HG03175 (cell line): ENCODE data around the gene PRPF31.

ENCODE experiments used
- ATAC-seq: cut with Tn5 transposase; IDR thresholded peaks from one replicate; pipeline ENCODE4 v1.9.1; 2021; ENCODE audit warnings: mild to moderate bottlenecking, moderate library complexity; ENCODE audit not compliant: unreplicated experiment

The PRPF31 gene

DNA sequence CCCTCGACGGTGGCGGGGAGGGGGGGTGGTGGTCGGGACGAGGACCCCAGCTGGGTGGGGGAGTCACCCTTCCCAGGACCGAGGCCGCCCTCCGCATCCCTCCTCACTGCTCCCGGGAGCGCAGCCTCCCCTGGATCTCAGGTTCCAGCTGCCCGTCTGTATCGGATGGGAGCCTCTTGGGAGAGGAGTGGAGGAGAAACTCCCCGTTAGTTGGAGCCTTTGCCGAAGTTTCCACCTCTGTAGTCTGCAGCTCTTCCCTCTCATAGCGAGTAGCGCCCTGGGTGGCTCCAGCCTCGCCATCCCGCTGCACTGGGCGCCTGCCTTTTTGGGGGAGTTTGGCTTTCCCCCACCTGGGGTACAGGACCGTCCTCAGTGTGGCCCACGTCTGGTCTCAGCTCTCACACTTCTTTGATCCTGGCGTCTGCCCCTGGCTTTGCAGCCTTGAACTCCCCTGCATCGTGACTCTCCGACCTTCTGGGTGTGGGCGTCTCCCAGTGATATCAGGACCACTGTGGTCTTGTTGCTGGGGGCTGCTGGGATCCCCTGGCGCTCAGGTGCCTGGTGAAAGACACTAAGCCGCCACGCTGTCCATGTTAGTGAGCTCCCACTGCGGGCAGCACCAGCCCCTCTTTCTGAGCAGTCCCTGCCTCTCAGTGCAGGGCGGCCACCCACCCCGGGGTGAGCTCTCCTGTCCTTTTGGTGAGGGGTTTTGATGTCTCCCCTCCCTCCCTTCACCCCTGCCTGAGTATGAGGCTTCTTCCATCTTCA is 23.1 kb downstream of the PRPF31 start:
- no peak for ATAC-seq

DNA sequence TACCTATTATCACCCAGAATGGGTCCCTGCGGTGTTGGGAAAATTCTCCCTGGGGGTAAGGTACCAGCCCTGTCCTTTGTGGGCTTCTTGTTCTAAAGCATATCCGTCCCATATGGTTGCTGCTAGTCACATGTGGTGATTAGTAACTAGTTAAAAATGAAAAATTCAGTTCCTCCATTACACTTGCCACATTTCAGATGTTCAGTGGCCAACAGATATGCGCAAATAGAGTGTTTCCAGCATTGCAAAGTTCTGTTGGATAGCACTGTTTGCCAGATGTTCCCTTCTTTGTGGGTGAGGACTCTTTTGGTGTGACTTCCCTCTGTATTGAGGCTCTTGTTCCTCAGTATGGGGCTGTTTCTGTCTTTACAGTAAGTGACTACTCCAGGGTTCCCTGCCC is 25.8 kb downstream of the PRPF31 start:
- ATAC-seq, result no peak

DNA sequence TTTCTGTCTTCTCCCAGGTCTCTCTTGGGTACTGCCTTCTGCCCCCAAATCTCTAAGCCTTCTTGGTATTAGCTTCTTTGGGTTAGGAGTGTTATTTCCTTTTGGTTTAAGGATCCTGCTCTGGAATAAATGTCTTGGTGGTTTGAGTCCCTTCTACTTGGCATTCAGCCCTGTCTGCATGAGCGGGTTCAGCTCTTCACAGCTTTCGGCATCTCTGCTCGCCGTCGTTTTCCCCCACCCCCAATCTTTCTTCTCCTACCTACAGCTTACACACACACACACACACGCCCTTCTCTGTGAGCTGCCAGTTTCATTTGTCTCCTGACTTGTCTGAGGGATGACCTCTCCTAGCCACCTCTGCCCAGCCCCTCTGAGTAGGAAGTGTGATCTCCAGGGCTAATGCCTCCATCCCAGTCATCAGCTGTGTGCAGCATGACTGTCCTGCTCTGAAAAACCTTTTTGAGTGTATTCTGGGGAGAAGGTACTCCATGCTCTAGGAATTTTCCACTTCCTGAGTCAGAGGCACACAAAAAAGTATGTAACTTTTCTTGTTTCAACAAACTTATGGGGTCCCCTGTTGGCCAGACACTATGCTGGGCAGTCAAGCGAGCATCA is 26.7 kb downstream of the PRPF31 start:
- no peak for ATAC-seq

DNA sequence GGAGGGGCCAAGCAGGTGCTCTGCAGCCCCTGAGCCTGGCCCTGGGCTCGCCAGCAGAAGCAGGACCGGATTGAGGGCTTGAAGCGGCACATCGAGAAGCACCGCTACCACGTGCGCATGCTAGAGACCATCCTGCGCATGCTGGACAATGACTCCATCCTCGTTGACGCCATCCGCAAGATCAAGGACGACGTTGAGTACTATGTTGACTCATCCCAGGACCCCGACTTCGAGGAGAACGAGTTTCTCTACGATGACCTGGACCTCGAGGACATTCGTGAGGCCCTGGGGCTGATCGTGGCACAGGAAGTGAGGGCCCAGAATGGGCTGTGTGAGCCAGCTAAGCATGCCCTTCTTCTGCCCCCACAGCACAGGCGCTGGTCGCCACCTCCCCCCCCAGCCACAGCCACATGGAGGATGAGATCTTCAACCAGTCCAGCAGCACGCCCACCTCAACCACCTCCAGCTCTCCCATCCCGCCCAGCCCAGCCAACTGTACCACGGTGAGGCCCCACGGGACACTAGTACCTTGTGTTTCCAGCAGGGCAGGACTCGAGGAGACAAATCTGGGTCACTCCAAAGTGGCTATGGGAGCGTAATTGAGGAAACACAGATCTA is 30.1 kb downstream of the PRPF31 start:
- no peak for ATAC-seq

DNA sequence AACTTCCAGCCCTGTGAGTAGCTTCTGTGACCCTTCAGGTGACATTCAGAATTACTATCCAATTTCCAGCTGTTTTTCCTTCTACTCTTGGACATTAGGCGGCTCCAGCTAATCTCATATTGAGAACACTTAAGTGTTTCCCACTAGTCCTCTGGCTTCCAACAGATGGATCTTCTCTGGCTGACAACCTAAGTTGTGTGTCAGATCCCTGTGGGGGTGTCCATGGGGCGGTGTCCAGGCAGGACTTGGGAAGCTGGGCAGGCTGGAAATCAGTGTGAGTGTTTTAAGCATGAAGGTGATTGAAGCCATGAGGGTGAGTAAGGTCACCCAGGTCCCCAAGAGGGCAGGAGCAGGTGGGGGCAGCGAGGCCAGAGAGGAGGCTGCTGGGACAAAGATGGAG is 32.1 kb downstream of the PRPF31 start:
- no peak for ATAC-seq

DNA sequence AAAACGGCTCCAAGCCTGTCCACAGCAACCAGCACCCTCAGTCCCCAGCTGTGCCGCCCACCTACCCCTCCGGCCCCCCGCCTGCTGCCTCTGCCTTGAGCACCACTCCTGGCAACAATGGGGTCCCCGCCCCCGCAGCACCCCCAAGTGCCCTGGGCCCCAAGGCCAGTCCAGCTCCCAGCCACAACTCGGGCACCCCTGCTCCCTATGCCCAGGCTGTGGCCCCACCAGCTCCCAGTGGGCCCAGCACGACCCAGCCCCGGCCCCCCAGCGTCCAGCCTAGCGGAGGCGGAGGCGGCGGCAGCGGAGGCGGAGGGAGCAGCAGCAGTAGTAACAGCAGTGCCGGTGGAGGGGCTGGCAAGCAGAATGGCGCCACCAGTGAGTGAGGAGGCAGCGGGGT is 32.6 kb downstream of the PRPF31 start:
- ATAC-seq, result no peak

DNA sequence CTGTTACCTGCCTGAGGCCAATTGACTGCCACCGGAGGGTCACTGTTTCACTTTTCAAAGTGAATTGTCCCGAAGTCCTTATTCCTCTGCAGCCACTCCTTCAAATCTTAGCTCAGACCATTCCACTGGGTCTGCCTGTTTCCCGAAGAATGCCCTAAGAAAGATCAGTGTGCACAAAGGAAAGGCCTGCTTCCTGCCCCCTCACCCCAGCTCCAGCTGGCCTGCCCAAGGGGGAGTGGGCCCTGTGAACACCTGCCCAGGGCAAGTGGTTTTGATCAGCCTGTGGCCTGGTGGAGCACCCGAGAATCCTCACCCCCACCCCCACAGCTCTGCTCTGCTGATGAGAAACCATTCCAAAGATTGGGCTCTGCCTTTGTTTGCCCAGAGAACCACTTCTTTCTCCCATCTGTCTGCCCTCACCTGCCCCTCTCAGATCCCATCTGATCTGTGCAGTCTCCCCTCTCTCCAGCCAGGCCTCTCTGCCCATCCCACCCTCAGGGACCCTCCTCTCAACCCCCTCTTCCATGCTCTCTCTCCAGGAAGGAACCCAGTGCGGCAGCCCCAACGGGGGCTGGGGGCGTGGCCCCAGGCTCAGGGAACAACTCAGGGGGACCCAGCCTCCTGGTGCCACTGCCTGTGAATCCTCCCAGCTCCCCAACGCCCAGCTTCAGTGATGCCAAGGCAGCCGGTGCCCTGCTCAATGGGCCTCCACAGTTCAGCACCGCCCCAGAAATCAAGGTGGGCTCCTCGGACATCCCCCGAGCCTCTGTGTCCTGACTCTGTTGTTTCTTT is 33.7 kb downstream of the PRPF31 start:
- no peak for ATAC-seq

DNA sequence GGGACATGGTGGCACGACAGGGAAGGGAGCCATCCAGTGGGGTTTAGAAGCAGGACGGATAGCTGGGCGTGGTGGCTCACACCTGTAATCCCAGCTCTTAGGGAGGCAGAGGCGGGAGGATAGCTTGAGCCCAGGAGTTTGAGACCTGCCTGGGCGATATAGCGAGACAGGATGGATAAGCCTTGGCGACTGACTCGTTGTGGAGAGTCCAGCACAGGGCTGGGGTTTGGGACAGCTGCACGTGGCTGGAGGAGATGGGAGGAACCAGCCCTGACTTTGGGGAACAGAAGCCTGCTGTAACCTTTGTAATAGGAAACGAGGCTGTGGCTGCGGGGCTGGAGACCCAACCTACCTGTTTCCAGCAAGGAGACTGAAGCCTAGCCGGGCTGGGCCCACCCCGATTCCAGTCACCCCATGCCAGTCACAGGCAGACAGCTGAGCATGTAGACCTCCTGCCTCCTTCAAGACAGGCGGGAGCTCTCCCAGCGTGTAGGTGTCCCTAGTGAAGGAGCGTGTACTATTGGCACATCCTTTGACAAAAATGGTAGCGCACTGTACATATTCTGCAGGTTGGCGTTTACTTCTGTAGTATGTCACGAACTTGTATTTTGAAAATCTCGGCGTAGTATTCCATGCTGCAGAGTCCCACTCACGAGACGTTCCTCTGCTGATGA is 35.9 kb downstream of the PRPF31 start:
- no peak for ATAC-seq

DNA sequence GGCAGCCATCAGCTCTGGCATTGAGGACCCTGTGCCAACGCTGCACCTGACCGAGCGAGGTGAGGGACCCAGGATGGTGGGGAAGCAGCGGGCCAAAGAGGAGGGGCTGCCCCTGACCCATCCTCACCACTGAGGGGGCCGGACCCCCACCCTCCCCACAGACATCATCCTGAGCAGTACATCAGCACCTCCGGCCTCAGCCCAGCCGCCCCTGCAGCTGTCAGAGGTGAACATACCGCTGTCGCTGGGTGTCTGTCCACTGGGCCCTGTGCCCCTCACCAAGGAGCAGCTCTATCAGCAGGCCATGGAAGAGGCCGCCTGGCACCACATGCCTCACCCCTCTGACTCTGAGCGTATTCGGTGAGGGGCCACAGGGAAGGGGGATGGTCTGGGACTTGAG is 36.7 kb downstream of the PRPF31 start:
- ATAC-seq, result no peak

DNA sequence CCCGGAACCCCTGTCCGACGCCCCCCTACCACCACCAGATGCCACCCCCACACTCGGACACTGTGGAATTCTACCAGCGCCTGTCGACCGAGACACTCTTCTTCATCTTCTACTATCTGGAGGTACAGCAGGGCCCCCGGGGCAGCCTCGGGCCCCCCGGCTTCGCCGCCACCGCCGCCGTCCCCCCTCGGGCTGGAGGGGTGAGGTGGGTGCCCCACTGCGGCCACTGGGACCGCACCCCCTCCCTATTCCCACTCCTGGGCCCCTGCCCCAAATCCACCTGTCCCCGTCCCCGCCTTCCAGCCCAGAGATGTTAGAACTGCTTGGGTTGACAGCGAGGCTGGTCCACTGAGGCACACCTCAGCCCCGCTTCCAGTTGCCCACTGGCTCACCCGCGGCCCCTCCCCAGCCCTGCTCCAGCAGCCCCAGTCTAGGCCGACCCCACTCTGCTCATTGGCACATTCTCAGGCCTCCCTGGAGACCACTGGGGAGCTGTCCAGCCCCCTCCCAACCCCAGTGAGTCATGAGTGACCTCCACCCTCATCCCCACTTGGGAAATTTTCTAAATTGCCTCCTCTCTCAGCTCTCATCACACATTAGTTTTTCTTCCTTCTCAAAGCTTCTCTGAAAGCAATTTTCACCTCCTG is 37.4 kb downstream of the PRPF31 start:
- no peak for ATAC-seq

DNA sequence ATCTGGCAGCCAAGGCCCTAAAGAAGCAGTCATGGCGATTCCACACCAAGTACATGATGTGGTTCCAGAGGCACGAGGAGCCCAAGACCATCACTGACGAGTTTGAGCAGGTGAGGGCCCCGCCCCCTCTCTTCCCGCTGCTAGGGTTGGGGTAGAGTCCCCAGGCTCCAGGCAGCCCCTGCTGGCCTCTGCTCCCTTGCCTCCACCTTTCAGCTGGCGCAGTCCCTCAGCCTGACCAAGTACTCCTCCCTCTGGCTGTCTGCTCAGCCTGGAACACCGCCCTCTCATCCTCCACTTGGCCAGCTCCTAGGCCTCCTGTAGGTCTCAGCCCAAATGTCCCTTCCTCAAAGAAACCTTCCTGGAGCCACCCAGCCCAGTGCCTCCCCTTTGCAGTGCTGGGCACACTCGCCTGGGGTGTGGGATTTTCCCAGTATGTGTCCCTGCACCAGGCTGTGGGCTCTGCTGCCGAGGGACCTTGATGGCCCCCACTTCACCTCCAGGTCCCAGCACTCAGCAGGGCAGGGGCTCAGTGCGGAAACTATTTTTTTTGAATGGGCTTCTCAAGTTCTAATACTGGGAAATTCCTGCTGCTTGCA is 38.3 kb downstream of the PRPF31 start:
- ATAC-seq, result no peak

DNA sequence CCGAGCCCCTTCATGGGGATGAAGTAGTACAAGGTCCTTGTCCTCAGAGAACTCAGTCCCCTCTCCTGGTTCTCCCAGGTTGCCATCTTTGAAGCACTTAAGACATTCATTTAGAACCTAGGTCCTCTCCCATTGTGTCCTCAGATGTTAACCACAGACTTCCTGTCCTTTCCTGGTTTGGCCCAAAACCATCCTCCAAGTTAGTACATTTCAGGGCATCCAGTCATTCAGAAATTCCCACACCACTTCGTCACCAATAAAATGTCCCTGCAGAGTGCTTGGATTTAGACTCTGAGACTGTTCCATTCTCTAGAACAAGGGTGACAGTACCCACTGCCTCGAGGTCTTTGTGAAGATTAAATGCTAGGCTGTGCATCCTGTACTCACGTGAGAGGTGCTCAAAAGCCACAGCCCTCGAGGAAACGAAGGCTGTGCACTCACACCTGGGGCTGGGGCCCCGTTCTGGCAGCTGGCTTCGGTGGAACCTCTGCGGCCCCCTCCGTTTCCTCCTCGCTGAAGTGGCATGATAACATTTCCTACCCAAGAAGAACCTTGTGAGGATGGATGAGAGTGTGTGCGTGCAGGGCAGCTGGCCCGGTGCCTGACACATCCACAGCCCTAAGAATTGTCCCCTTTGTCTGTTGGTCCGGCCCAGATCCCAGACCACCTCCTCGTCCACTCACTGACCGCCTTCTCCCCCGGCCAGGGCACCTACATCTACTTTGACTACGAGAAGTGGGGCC is 39.2 kb downstream of the PRPF31 start:
- ATAC-seq, result no peak

DNA sequence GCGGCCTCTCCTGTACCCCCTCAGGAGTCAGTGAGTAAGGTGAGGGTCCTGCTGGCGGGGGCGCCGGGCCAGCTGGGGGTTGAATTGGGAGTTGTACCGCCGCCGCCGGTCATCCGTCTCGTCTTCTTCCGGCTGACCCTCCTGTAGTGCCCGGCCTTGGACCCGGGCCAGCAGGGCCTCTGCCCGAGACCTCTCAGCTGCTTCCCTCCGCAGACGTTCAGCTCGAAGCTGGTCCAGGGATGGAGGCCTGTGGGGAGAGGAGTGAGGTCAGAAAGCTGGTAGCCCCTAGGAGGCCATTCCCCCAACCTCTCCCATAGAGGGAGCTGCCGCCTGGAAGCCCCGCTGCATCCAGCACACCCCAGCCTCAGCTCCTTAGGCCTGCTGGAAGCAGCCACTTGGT is 40.1 kb downstream of the PRPF31 start:
- ATAC-seq, result no peak

DNA sequence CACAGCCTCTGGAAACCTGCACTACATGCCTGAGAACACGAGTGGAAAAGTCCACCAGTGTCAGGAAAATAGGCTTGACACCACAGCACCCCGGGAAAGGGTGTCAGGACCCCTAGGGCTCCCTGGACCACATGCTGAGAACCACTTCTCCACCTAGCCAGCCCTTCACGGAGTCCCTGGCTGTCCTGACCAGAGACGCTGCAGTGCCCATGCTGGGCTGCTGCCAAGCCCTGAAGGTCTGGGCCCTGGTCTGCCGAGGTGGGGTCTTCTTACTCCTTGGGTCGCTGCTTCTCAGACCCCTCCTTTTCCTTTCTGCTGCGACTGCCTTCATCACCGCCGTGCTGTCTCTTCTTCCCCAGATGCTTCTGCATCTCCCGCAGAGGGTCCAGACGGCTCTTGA is 40.9 kb downstream of the PRPF31 start:
- ATAC-seq, result no peak

DNA sequence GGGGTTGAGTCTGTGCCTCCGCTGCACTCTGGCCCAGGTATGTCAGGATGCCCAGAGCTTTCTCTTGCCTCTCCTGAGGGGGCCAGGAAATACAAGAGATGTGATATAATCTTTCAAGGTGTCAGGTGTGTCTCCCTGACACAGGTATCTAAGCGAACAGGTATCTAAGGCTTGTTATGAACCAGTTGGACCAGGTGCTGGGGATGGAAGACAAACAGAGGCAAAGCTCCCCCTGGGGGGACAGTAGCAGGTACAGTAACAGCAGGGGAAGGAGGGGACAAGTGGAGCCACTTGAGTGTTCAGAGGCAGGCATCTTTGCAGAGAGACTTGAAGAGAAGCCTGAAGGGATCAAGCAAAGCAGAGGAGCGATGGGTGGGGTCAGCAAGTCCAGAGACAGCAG is 41.4 kb downstream of the PRPF31 start:
- ATAC-seq, result no peak

DNA sequence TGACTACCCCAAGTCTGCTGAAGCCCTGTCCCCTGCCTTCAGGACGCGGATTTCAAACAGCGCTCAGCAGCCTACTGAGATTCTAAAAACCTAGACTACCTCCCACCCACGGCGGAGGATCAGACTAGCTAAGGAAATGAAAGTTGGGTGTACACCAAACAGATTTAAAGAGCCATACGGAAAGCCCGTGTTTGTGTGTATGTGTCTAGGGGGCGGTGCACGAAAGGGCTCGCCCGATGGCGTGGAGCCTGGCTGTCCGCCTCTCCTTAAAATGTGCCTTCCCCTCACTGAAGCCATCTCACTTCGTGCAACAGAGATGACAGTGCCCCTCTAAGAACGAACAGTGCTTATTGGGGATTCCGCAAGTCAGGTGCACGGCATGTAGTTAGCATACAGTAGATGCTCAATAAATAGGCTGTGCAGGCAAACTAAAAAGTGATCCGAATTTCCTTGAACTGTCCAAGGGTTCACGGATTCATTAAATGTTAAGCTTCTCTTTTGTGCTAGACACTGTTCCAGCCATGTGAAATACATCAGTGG is 43.3 kb downstream of the PRPF31 start:
- ATAC-seq, result no peak

DNA sequence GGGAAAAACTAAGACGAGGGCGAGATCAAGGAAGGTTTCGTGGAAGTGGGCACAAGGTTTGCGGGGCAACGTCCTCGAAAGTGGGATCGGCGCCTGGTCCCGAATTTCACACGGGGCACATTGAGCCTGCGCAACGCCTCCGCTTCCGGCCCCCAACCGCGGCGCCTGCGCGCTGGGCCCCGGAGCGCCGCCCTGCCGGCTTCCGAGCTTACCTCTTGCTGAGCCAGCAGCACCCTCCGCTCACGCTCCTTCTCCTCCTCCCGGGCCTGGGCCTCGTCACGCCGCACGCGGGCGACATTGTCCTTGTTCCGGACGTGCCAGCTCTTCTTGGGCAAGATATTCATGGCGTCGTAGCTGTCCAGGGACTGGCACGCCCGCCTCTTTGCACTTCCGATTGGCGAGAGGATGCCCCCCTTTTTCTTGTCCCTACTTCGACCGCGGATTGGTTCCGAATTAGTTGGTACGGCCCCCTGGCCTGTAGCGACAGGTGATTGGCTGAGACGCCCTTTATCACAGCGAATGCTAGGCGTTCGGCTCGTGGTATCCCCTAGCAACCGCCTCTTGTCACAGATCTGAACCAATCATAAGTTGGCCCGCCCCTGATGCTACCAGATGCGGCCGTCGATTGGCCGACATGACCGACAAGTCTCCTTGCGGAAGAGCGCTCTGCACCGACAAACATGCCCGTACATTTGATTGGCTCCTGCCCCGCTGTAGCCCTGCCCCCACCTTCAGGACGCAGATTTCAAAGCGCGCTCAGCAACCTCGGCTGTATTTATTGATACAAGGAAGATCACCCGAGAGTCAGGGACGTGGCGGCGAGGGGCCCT is 44.0 kb downstream of the PRPF31 start, which contains the start of gene LENG1:
Gene LENG1 (minus strand): TSS at position 370 of the 830 bp plus-strand sequence. CDS start 26 bp downstream, at position 344.
- peak; percentile 87 for ATAC-seq

DNA sequence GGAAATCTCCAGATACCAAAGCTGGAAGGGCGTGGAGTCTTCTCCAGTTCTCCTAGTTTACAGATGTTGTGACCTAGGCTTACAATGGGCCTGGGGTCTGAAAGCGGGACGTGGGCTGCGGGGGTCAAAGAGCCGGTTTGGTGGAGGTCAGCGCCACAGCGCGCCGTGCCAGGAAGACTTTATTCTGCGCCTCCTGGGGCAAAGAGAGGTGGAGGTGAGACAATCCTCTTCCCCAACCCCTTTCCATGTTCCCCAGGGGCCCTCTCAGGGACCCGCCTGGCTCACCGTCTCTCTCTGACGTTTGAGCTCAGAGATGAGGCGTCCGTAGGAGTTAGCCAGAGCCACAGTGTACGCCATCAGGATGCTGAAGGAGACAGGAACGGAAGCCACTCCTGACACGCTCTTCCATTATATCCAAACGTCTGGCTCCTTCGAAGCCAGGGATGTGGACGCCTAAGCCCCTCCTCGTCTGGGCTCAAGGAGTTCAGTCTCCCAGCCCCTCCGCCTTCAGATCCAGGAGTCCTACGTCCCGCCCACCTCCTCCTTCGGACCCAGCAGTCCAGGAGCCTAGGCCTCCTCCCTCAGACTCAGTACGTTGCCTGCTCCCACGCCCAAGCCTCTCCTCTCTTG is 44.7 kb downstream of the PRPF31 start:
- ATAC-seq, result no peak
